GM18517 (cell line): Measurements from ENCODE around the gene NAMPT.
"Not testable (repeated sequence)": the region's sequence is repeated elsewhere in the genome, so short reads cannot be mapped to it uniquely, and the experiment has no call there.

Source experiments
- ATAC-seq: cut with Tn5 transposase; IDR thresholded peaks from one replicate; pipeline ENCODE4 v1.9.1; 2021; ENCODE audit warnings: mild to moderate bottlenecking, moderate library complexity; ENCODE audit not compliant: unreplicated experiment

NAMPT gene

DNA sequence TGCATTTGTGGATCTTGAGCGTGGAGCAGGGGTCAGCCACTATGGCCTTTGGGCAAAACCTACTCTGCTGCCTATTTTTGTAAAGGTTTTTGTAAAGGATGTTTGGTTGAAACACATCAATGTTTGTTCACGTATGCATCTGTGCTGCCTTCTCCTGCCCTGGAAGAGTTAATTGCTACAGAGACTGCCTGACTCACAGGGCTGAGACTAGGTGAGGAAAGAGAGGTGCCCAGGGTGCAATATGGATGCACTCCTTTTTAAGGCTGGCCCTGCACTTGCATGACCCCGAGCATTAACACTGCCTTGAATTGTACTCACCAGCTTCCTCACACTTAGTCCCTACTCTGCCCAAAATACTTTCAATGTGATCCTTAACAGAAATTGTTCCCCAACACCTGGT, 20.9 kb upstream of the NAMPT start:
- no peak for ATAC-seq

DNA sequence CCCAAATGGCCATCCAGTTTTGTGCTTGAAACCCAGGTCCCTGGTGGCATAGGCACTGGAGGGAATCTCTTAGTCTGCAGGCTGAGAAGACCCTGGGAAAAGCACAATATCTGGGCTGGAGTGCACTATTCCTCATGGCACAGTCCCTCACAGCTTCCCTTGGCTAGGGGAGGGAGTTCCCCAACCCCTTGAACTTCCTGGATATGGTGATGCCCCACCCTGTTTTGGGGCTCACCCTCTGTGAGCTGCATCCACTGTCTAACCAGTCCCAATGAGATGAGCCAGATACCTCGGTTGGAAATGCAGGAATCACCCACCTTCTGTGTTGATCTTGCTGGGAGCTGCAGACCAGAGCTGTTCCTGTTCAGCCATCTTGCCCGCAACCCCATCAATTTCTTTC, 19.8 kb upstream of the NAMPT start:
- no peak for ATAC-seq

GRCh38 chr7:106298631-106299030, 13.8 kb upstream of the NAMPT start:
- ATAC-seq = not testable (repeated sequence)

- not testable (repeated sequence) for ATAC-seq
Observed at GRCh38 chr7:106298155-106298554, 13.4 kb upstream of the NAMPT start.

DNA sequence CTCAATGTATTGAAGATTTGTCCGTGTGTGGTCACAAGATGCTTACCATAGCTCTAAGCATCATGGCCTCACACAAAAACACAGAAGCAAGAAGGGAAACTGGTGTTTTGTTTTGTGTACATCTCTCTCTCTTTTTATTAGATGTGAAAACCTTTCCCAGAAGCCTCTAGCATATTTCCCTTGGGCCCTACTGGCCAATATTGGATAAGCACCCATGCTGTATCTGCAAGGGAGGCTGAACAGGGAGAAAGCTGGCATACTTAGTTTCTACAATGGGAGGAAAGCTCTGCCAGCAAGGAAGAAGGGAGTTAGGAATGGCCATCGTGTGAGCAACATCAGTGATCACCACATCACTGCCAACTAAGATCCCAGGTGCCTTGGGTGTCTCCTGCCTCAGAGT, 9.6 kb upstream of the NAMPT start:
- no peak for ATAC-seq

GRCh38 chr7:106291247-106291646, 6.5 kb upstream of the NAMPT start:
- no peak for ATAC-seq

- ATAC-seq = no peak
Observed at GRCh38 chr7:106290319-106290718, 5.5 kb upstream of the NAMPT start.

- ATAC-seq = no peak
Observed at GRCh38 chr7:106289848-106290247, 5.1 kb upstream of the NAMPT start.

DNA sequence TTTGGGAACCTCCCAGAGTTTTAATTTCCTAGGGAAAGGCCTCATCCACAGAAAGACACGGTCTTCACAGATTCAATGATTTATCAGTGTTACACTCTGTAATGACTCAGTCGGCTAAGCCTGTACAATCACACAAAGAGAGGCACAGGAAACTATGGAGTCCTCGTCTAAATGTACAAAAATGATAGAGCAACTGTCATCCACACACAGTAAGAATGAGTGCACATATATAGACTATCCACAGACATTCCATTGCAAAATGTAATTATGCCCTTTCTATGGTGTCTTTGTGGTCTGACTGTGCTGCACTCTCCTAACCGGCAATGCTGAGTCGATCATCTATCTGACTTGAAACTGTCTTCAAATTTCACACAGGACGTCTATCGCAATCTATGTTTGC, 3.5 kb upstream of the NAMPT start:
- ATAC-seq = no peak

DNA sequence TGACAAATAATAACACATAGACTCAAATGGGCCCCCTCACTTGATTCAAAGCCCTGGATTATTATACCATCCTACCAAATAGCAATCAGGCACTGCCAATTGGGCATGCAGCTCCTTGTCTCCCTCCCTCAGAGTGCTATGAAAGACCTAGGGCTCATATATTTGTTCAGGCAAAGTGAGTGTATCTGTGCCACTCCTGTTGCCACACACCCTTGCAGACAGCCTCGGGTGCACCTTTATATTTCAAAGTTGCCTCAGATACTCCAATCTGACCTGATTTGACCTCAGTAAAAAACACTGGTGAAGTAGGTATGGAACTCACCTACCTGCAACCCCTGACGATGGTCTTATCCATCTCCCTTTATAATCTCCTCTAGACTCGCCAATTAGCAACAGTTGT, 3.0 kb upstream of the NAMPT start:
- no peak for ATAC-seq

- peak; percentile 40 for ATAC-seq
Observed at GRCh38 chr7:106285855-106286492, 1.2 kb upstream of the NAMPT start.

- ATAC-seq = peak; percentile 71
Observed at GRCh38 chr7:106285051-106285854, 470 bp upstream of the NAMPT start.

GRCh38 chr7:106283831-106284713, 711 bp downstream of the NAMPT start:
- ATAC-seq = no peak

- no peak for ATAC-seq
Observed at GRCh38 chr7:106283501-106283830, 1.3 kb downstream of the NAMPT start.

- no peak for ATAC-seq
Observed at GRCh38 chr7:106282852-106283251, 1.9 kb downstream of the NAMPT start.

DNA sequence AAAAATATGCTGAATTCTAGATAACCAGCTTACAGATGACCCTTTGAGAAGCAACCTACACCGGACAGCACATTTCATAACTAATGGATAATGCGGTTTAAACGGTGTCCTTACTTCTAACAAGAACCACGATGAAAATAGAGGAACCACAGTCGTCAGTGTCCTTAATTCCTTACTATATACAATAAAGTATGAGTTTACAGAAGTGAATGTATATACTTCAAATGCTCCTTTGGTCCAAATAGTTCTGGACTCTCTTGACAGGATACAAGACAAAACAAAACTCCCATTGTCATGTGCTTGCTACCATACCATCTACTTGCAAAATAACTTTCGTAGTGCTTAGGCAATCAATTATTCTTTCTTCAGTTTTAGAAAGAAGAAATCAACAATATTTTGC, 2.4 kb downstream of the NAMPT start:
- no peak for ATAC-seq

DNA sequence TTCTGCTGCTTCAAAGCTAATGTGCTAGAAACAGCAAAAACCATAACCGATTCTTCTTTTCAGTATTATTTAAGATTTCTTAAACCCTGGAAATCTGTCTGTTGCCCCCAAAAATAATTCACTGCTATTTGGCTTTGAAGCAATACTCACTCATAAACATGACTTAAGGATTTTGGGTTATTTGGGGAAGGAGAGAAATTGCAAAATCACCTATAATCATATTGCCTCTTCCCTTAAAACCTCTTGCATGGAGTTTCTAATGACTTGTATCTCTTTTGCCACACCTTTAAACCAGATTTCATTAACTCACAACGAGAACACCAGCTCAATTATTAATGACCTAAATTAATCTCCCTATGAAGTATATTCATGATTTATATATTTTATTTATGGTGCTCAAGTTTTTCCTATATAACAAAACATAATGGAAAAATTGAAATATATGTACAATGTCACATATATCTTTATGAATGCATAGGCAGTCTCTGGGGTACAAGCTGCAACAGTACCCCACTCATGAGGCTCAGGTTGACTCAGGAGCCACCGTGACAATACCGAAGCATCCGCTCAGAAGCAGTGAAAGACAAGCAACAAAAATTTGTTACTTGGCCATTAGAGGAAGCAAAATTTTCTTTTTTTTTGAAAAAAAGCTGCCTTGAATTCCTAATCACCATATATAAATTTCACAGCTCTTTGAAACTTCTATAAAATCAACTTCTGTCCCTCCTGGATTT, 3.0 kb downstream of the NAMPT start:
- ATAC-seq = no peak

DNA sequence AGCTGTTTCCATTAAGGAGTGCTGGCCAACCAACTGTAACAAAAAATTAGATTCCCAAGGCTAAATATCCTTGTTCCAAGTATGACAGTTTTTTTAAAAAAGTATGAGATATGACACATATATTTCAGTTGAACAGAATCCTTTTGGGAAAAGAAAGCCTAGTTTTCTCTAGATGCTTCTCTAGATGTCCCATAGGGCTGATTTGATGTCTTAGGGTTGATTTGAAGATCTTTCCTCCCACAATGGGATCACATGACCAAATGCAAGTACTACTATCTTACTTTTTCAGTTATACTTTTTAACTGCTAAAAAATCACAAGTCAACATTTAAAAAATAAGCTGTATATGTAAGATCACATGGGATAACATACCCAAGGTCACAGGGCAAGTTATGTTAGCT, 3.7 kb downstream of the NAMPT start:
- ATAC-seq = no peak

DNA sequence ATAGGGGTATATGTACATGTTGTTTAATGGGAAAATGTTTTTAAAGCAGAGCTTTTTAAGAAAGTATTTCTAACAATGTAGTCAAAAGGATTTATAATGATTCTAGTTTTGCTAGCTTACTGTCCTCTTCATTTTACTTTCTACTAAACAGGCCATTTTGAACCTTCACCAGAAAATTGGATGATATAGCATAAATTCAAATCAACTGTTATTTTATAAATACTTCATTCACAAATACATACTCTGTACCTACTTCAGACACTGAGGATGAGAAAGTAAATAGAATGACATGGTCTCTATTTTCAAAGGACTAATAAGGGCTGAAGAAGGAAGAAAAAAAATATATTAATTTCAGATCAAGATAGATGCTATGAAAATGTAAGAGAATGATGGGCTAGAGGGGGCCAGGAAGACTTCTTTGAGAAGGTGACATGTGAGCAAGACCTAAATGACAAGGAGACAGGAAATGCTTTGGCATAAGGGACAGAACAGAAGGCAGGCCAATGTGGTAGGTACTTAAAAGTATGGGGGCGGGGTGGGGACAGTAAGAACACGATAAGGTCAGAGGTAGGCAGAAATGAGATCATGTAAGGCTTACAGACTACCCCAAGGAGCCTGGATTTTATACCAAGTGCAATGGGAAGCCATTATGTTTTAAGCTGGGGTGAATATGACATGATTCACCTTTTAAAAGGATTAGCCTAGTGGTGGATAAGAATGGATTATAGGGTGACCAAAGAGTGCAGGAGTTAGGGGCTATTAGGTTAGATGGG, 5.2 kb downstream of the NAMPT start:
- ATAC-seq = no peak

DNA sequence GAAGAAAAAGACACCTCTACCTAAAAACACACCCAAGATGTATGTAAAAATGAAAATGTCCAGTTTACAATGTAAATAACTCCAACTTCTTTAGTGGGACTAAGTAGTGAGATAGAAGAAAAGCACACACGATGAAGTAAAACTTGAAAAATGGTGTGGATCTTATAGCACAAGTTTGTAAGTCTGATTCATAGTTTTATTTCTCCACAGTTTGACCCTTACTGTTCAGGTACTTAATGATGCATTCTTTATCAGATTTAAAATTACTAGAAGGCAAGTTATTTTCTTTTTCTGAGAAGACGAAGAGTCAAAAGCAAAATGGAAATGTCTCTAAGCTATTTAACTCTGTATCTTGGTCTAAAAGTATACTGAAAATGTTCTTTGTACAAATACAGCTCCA, 6.1 kb downstream of the NAMPT start:
- no peak for ATAC-seq
